Cardiac fibroblast (primary cell): Measurements from ENCODE around the gene RPRD1B.

ENCODE experiments used
- DNase-seq, 2 donors: peaks; one replicate each; pipeline versions ENCODE4 v3.0.0 to v3.0.0-alpha.2; 2010; ENCODE audit warnings: low read depth in 2 of 2
- H3K4me3 ChIP-seq, 2 donors: replicated peaks in 1 of 2; 1 replicate in 1 of 2; 2 replicates in 1 of 2; pipeline ENCODE4 v1.5.1; 2011; ENCODE audit warnings: low read depth in 2 of 2, low read length in 2 of 2, mild to moderate bottlenecking in 2 of 2, moderate library complexity in 1 of 2
- TF ChIP-seq, protein P1 (sequence below): IDR thresholded peaks from one replicate; pipeline ENCODE4 v1.5.1; 2011; ENCODE audit warnings: low read depth, mild to moderate bottlenecking, low read length, inconsistent platforms

The RPRD1B gene

DNA sequence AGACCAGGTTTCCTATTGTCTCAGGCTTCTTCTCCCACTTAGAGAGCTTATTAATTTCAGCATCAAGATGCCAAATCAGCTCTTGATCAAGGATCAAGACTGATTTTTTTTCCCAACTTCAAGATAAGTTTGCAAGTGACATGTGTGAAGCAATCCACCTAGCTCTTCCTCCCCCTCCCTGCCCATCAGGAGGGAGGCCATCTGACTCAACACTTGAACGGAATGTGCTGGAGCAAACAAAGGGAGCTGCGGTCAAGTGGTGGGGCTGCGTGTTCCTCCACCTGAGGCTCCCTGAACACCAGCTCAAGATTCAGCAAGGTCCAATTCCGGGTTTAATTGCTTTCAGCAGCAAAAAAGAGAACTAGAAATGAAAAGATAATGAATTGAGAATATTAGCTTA, 39.0 kb upstream of the RPRD1B start:
- peak; percentile 39 to 88 for DNase-seq
- TF ChIP-seq, protein P1, sequence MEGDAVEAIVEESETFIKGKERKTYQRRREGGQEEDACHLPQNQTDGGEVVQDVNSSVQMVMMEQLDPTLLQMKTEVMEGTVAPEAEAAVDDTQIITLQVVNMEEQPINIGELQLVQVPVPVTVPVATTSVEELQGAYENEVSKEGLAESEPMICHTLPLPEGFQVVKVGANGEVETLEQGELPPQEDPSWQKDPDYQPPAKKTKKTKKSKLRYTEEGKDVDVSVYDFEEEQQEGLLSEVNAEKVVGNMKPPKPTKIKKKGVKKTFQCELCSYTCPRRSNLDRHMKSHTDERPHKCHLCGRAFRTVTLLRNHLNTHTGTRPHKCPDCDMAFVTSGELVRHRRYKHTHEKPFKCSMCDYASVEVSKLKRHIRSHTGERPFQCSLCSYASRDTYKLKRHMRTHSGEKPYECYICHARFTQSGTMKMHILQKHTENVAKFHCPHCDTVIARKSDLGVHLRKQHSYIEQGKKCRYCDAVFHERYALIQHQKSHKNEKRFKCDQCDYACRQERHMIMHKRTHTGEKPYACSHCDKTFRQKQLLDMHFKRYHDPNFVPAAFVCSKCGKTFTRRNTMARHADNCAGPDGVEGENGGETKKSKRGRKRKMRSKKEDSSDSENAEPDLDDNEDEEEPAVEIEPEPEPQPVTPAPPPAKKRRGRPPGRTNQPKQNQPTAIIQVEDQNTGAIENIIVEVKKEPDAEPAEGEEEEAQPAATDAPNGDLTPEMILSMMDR = no peak
- H3K4me3 ChIP-seq = no peak overlapping the region

DNA sequence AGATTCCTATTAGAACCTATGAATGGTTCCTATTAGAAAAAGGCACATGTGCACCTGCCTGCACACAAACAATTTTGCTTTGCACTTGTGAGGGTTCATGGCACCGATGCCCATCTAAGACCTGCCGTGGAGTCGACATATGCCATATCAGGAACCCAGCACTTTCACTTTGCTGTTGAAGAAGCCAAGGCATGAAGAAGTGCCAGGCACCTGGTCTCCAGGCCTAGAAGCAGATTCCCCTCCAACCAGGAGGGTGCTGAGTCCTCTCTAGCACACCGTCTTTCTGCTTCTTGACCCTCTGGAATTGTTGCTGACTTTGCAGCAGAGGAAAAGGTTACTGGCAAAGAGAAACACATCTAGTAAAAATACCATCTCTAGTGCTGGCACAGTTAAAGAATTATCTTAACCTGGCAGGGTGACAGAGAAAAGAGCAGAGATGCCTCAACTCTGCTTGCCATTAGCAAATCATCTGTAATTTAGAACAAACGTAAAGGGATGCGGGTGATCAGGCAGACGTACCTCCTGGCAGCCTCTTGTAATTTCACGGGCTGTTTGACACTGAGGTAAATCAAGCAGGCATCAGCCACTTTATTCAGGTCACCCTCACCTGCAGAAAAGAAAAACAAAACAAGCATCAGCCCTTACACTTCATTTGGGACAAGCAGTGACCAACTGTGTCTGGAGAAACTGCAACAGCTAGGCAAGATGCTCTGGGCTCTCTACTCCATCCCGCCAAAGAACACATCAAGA, 37.5 kb upstream of the RPRD1B start:
- H3K4me3 ChIP-seq = no peak overlapping the region
- DNase-seq = no peak
- TF ChIP-seq, protein P1 = no peak

DNA sequence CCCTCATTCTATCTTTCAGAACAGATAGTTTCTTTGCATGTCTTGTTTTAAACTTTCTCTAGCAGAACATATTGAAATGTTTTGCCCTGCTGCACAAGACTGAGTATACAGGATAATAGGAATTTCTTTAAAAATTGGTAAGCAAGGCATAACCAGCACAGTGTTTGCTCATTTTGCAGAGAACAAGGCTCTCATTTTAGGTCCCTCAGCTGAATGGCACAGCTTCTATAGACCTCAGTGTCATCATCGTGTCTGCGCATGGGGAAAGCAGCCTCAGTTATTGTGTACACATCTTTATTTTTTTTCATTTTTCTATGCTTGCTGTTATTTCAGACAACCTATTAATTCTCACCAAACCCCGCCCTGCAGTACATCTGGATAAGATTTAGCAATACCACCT, 36.0 kb upstream of the RPRD1B start:
- no peak for DNase-seq
- TF ChIP-seq, protein P1 = no peak
- no peak overlapping the region for H3K4me3 ChIP-seq

DNA sequence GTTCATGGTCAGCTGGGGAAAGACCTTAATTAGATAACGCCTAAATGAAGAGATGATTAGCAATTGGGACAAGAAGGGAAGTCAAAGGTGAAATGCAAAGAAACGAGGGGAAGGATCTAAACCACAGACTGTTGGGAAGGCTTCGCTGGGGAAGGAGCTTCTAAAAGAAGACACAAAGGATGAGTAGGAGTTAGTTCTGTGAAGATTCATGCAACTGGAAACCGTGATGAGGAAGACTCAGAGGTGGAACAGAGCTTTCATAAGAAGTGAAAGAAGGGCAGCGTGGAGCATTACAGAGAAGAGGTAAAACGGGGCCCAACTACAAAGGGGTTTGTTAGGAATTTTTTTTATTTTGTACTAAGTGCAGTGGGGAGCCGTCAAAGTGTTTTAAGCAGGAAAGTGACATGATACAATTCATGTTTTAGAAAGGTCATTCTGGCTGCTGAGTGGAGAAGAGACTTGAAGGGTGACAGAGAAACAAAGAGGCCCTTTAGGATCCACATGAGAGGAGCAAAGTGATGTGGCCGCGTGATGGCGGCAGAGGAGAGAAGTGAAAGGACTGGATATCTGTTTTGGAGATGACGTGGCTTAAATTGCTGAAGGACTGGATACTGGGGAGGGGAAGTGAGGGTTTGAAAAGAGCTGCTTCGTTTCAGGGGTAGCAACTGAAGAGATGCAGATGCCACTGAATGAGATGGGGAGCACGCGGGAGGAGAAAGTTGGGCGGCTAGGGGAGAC, 33.9 kb upstream of the RPRD1B start:
- no peak for DNase-seq
- H3K4me3 ChIP-seq = no peak overlapping the region
- TF ChIP-seq, protein P1 = no peak

DNA sequence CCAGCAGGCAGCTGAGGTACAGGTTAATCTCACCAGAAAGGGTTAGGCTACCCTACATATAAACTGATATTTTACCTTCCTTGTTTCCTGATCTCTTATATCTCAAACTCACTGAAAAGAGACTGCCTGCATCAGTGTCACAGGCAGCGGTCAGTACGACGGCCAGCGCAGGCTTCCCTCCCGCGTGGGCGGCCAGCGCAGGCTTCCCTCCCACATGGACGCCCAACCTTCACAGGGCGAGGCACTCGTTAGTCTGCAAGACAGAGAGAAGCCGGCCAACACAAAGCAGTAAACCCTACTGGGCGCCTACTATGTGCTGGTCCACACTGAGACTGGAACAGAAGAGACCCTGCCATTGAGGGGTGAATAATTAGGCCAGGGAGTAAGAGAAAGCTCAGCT, 33.3 kb upstream of the RPRD1B start:
- no peak for DNase-seq
- no peak overlapping the region for H3K4me3 ChIP-seq
- TF ChIP-seq, protein P1 = no peak

DNA sequence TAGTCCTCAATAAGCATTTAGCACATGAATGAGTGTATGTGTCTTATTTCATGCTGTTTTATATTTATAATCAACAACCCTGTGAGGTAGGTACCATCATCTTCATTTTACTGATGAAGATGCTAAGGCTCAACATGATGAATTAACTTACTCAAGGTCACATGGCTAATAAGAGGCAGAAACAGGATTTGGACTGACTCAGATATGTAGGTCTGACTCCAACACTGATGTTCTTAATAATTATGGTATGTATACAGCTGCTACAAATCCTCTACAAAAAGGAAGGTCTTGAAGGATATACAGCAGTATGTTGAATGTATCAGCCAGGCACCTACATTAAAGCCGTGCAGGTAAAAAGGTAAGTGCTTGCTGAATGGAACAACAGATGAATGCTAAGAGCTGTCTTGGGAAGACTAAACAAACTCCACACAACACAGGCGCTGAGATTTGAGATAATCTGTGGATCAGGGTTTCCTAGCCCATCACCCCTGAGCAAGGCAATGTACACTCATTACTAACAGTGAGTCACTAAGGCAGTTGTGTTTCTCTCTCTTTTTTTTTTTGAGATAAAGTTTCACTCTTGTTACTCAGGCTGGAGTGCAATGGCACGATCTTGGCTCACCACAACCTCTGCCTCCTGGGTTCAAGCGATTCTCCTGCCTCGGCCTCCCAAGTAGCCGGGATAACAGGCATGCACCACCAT, 32.2 kb upstream of the RPRD1B start:
- TF ChIP-seq, protein P1 = no peak
- no peak overlapping the region for H3K4me3 ChIP-seq
- peak; percentile 54 to 77 for DNase-seq
